ENCODE data around the gene ZCCHC14. TPM values are rescaled to one million over a fixed set of nuclear protein-coding genes. Genes with fewer than 3 reads are reported as not detected.
"Not testable (repeated sequence)": the region's sequence is repeated elsewhere in the genome, so short reads cannot be mapped to it uniquely, and the experiment has no call there.

ZCCHC14 gene
- total RNA-seq, 4 donors from 2014 or later = 12.9 to 24.7 (median 18.6) TPM

DNA sequence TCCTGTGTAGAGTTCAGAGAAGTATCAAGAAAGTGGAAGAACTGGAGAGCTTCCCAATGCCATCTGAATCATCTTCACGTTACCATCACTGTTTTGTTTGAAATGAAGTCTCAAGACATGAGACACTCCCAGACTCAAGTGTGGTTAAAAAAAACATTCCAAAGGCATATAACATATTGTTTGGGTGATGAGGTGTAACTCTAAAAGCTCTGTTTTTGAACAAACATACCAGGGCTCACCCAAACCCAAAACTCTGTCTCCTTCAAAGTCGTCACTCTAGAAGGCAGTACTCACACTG is 6.3 kb upstream of the ZCCHC14 start:
- TF ChIP-seq EP300 (IDR thresholded peaks at IDR 0.05) (no peak), POLR2AphosphoS5 (IDR thresholded peaks at IDR 0.05) (no peak), POLR2A (IDR thresholded peaks at IDR 0.05; ENCODE audit: low read depth) (no peak)
- TF ChIP-seq, protein P1, sequence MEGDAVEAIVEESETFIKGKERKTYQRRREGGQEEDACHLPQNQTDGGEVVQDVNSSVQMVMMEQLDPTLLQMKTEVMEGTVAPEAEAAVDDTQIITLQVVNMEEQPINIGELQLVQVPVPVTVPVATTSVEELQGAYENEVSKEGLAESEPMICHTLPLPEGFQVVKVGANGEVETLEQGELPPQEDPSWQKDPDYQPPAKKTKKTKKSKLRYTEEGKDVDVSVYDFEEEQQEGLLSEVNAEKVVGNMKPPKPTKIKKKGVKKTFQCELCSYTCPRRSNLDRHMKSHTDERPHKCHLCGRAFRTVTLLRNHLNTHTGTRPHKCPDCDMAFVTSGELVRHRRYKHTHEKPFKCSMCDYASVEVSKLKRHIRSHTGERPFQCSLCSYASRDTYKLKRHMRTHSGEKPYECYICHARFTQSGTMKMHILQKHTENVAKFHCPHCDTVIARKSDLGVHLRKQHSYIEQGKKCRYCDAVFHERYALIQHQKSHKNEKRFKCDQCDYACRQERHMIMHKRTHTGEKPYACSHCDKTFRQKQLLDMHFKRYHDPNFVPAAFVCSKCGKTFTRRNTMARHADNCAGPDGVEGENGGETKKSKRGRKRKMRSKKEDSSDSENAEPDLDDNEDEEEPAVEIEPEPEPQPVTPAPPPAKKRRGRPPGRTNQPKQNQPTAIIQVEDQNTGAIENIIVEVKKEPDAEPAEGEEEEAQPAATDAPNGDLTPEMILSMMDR (IDR thresholded peaks at IDR 0.05) = no peak
- H3K27ac ChIP-seq (replicated peaks in 1 of 4) = no peak overlapping the region
- H3K27me3 ChIP-seq = no peaks in the 10 kb centered on the region
- intact Hi-C loops (cut with DNase I) = no loop called here
- H3K4me3 ChIP-seq = no peak overlapping the region
- no peak for DNase-seq (ENCODE audit: extremely low spot score)
- no peaks in the 10 kb centered on the region for H3K36me3 ChIP-seq
- H3K9me3 ChIP-seq = no peaks in the 10 kb centered on the region
- 37% methylated on average over 2 of the region's 2 CpGs for WGBS
- peaks cover 0 to 5% (median 0%) of the 10 kb centered on the region in 4 donors for H3K4me1 ChIP-seq

DNA sequence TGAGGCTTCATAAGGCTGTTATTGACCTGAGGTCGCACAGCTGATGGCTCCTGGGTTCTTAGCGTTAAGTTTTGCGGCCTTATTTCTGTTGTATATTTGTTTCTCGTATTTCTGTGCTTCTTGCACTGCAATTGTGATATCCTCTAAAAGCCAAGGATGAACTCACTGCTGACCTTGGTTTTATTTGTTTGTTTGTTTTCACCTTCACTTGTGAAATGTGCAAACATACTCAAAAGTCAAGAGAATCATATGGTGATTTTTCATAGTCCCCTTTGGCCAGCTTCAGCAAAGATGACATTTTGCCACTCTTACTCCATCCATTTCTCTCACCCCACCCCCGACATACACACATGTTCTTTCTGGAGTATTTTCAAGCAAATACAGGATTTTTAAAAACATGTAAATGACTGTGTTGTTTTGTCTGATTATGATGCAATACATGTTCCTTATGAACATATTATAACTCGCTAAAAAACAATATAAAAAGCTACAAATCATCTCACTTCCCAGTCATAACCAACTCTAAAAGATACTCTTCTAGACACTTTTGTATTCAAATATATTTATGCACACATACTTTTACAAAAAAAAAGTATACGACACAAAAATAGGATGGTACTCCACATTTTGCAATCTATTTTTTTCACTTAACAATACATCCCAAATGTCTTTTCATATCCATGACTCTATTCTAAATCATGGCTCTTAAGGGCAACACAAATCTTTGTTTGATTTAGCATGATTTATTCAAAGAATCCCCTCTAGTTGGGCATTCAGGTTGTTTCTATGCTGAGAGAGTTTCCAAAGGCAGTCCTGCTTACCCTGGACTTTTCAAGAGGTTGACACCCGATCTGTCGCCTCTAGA is 5.7 kb upstream of the ZCCHC14 start:
- H3K4me1 ChIP-seq = peaks cover 3 to 6% (median 4%) of the 10 kb centered on the region in 4 donors
- no peaks in the 10 kb centered on the region for H3K9me3 ChIP-seq
- 66% methylated on average over 9 of the region's 9 CpGs for WGBS
- H3K4me3 ChIP-seq = no peak overlapping the region
- DNase-seq (ENCODE audit: extremely low spot score) = no peak
- no peaks in the 10 kb centered on the region for H3K27me3 ChIP-seq
- intact Hi-C loops (cut with DNase I) = no loop called here
- TF ChIP-seq EP300 (IDR thresholded peaks at IDR 0.05) (no peak), POLR2A (IDR thresholded peaks at IDR 0.05; ENCODE audit: low read depth) (no peak), POLR2AphosphoS5 (IDR thresholded peaks at IDR 0.05) (no peak)
- TF ChIP-seq, protein P1 (IDR thresholded peaks at IDR 0.05) = no peak
- H3K36me3 ChIP-seq = no peaks in the 10 kb centered on the region
- no peak overlapping the region for H3K27ac ChIP-seq (replicated peaks in 1 of 4)

- peaks cover 8 to 10% (median 9%) of the 10 kb centered on the region in 4 donors for H3K4me1 ChIP-seq
- 92% methylated on average over 12 of the region's 12 CpGs for WGBS
- H3K27me3 ChIP-seq; H3K4me3 ChIP-seq; DNase-seq (ENCODE audit: extremely low spot score); H3K9me3 ChIP-seq; H3K36me3 ChIP-seq; intact Hi-C loops (cut with DNase I); H3K27ac ChIP-seq (replicated peaks in 1 of 4): not testable (repeated sequence)
These were observed 5.0 kb upstream of the ZCCHC14 start for GRCh38 chr16:87497767-87498290.

DNA sequence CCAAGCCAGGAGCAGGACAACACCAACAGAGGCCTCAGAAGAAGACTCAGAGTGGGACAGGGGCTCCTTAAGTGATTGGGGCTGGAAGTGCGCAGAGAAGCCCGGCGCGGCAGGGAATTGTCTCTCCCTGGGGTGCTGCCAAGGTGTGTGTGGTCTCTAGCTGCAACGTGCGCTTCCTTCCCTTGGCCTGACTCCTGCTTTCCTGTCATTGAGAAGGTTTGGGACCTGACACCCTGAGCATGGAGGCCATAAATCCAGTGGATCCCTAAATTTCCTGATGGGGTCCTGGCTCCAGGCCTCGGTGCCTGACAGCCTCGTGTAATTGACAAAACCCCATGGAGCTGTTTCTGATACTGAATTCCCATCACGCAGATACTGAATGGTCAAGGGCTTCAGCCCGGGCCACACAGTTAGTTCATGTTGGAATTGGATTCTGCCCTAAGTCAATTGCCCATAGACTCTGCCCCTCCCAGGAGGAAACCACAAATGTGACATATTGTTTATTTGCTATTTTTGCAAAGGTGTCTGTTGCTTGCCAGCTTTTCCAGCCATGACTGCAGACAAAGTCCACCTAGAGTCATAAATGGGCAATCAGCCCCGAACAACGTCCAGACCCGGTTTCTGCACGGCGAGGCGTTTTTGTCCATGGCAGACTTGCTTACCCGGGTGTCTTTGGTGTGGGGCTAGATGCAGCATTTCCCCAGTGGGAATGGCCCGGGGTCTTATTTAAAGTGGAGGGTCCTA is 4.4 kb upstream of the ZCCHC14 start:
- H3K4me3 ChIP-seq; H3K9me3 ChIP-seq; H3K27ac ChIP-seq (replicated peaks in 1 of 4); DNase-seq (ENCODE audit: extremely low spot score); H3K36me3 ChIP-seq; H3K27me3 ChIP-seq; intact Hi-C loops (cut with DNase I): not testable (repeated sequence)
- 88% methylated on average over 10 of the region's 18 CpGs for WGBS
- peaks cover 8 to 10% (median 9%) of the 10 kb centered on the region in 4 donors for H3K4me1 ChIP-seq

DNA sequence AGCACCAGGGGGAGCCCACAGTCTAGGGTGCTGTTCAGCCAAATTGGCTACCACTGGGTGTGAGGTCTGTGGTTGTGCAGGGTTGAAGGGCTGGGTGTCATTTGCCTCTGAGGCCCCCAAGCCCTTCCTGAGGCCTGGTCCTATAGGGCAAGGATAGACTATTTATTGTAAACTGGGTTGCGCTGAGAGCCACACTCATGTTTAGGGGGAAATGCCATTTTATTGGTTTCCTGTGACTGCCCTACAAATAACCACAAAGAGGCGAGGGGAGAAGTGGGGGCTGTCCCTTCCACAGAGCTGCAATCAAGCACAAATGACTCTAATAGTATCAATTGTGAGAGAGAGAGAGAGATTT is 3.6 kb upstream of the ZCCHC14 start:
- H3K4me1 ChIP-seq = peaks cover 12 to 15% (median 13%) of the 10 kb centered on the region in 4 donors
- TF ChIP-seq POLR2AphosphoS5 (IDR thresholded peaks at IDR 0.05) = no peak
- no peak for TF ChIP-seq POLR2A (IDR thresholded peaks at IDR 0.05; ENCODE audit: low read depth)
- no peak for TF ChIP-seq EP300 (IDR thresholded peaks at IDR 0.05)
- TF ChIP-seq, protein P1 (IDR thresholded peaks at IDR 0.05) = no peak
- H3K27ac ChIP-seq (replicated peaks in 1 of 4) = no peak overlapping the region
- DNase-seq (ENCODE audit: extremely low spot score) = no peak
- H3K36me3 ChIP-seq = no peaks in the 10 kb centered on the region
- H3K4me3 ChIP-seq = no peak overlapping the region
- intact Hi-C loops (cut with DNase I) = no loop called here
- no peaks in the 10 kb centered on the region for H3K9me3 ChIP-seq
- no peaks in the 10 kb centered on the region for H3K27me3 ChIP-seq
- 82% methylated on average over 2 of the region's 2 CpGs for WGBS

Data from esophagus muscularis mucosa (tissue), 4 donors.